SHP77 treated with DMSO at 0.1 percent for 48 hours (cell line): ENCODE results near the gene NUDT10.
"Not testable (repeated sequence)": the region's sequence is repeated elsewhere in the genome, so short reads cannot be mapped to it uniquely, and the experiment has no call there.

Source experiments
- DNase-seq: peaks from one replicate; lab custom pipeline; 2025; lab: John Stamatoyannopoulos, UW

NUDT10 gene

DNA sequence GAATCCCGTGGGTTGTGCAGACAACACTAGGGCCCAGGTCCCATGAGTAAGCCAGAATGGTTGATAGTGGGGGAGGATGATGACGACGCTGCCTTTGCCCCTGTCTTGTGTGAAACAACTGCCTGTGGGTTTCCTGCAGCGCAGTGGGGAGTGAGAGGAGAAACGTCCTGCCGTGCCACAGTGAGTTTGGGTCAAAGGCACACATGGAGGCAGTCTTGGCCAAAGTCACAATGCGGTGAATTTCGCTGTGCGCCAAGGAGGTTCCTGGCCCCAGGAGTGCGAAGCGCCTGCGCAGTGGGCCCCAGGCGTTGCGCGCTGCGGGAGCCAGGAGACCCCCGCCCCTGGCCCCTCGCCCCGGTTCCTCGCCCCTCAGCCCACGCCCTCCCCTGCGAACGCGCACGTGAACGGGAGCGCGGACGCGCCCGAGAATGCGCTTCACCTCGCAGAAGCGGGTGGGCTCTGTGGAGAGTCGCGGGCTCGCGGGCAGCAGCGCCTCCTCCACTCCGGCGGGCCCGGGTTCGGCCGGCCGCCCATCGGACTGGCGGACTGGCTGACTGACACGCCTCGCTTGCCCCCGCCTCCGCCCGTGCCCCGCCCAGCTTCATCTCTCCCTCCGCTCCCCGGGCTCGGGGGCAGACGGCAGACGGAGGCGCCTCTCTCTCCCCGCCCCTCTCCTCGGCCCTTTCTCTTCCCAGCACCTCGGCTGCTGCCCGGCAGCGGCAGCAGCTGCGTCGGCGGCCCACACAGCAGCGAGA is at the start of gene NUDT10:
Gene NUDT10, plus strand, starts transcription at position 635 of the 755 bp plus-strand sequence. CDS start 144 bp downstream, outside the sequence.
- DNase-seq = no peak

DNA sequence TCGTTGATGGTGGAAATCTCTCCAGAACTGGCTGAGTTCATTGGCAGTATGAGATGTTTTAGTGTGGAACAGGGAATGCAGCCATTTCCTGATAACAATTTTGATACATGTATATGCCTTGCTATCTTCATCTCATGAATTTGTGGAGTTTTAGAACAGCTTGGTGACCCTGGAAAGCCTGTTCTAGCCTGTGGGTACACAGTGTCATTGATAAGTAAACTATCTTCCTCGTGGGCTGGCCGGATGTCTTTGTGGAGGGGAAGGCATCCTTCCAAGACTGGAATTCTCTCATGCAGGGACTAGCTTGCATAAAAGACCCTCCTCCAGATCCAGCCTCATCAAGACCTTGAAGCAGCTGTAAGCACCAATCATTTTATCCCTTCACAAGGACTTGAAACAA is 40.2 kb upstream of the NUDT10 start:
- no peak for DNase-seq

DNA sequence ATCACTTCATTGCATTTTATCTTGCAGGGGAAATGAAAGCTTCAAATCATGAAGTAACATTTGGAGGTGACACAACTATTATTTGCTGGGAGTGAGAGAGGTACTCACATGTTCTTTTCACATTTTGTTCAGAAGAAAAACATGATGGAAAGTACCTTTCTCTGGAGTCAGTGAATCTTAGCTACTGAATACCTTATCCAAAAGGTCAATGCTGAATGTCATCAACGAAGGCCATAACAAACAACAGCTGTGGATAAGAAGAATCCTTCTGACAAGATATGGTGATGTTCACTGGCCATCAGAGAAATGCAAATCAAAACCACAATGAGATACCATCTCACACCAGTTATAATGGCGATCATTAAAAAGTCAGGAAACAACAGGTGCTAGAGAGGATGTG is 36.5 kb upstream of the NUDT10 start:
- DNase-seq = no peak

DNA sequence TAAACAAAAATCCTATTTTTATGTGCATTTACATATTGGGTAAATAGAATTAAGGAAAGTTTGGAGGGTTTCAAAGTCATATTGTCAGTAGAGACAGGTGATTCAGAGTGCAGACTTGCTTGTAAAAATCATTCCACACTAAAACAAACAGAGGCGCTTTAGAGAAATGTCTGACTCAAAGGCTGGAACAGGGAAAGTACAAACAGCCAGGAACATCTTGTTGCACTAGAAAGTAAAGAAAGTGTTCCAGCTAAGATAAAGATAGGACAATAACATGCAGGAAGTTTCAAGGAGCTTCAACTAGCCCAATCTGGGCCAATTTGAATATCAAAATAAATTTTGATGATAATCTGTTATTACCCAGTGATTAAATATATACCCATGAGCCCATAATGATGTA is 16.4 kb upstream of the NUDT10 start:
- DNase-seq = no peak

DNA sequence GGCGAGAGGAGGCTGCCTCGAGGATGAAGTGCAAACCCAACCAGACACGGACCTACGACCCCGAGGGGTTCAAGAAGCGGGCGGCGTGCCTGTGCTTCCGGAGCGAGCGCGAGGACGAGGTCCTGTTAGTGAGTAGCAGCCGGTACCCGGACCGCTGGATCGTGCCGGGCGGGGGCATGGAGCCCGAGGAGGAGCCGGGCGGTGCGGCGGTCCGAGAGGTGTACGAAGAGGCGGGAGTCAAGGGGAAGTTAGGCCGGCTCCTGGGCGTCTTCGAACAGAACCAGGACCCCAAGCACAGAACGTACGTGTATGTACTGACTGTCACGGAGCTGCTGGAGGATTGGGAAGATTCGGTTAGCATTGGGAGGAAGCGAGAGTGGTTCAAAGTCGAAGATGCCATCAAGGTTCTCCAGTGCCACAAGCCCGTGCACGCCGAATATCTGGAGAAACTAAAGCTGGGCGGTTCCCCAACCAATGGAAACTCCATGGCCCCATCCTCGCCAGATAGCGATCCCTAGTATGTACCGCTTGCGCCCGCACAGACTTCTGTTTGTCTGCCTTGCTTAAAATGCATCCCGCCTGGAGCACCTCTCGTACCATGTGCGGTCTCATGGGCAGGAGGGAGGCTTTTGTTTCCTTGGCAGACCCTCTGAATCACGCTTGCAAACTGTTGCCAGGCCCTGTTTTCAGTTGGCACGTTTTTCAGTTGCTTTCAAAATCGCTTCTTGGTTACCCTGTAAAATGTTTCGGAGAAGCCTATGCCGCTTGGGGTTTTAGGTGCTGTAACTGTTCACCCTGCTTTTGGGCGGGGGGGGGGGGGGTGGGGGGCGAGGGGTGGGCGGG is 542 bp downstream of the NUDT10 start:
- not testable (repeated sequence) for DNase-seq

DNA sequence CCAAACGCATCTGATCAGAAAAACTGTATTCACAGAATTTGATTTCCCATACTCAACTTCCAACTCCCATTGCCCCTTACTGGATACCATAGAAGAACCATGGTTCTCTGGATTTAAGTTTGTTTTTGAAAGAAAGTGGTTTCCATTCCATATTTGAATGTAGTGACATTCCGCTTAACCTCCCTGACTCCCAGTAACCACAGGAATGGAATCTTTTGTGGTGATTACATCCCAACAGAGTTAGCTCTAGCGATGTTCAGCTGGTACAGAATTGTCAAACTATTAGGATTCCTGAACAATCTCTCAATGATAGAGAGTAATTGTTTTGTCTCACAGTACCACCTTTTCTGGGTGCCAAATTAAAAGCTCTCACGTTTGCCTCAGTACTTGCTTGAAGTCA is 1.7 kb downstream of the NUDT10 start:
- DNase-seq = no peak

DNA sequence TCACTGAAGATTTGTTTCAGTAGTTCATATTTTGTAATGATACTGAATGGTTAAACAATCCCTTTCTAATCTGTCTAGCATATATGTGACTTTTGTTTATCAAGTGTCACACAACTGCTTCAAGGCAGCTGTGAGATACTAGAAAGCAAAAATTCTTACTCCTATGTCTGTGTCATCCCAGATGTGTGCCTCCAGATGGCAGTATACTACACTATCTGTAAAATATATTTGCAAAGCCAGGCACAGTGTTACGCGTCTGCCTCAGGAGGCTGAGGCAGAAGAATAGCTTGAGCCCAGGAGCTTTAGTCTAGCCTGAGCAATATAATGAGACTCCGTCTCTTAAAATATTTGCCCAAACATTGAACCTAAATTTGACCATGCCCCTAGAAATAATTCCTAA is 4.0 kb downstream of the NUDT10 start:
- DNase-seq = no peak

DNA sequence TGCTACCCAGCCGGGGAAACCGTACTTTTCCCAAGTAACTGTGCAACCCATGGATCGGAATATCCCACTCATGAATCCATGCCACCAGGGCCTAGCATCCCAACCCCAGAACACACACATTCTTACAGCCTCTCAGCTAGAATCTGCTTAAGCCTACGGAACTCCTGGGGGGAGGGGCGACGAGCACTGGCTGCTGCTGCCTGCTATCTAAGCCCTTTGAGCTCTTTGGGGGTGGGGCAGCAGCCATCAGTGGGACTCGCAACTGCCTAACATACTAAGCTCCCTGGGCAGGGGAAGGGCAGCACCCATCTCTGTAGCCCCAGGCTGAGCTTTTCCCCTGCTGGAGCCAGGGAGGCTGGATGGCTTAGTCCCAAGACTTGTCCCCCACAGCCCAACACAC is 28.6 kb downstream of the NUDT10 start:
- no peak for DNase-seq

DNA sequence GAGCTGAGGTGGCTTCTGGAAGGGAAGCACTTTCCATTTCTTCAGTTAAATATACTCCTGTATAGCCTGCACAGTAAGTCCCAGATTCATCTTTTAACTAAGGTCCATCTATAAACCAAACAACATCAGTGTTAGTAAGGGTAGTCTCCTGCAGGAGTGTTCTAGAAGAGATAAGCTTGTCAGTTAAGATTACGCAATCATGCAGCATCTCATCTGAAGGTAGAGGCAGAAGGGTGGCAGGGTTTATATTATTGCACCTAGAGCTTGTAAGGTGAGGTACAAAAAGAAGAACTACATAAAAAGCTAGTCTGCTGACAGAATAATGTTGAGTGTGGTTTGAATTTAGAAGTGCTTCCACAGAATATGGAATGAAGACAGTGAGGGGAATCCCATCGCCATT is 44.0 kb downstream of the NUDT10 start:
- DNase-seq = no peak
